OCI-LY7 (cell line): Measurements from ENCODE around the gene RBM6. TPM values are rescaled to one million over a fixed set of nuclear protein-coding genes. Genes with fewer than 3 reads are reported as not detected.

Source experiments
- BruUV-seq: library from RNA; stranded (reverse); fragments of 400-500 nt; replicated peaks from 2 replicates; lab custom pipeline; 2021; lab: Mats Ljungman, UMichigan
- CTCF ChIA-PET: fragments of 300-600 bp; sonication (Branson Sonifier 250); formaldehyde crosslinking; loops from one replicate; lab custom pipeline; 2022; ENCODE audit warnings: antibody characterized with exemption; ENCODE audit not compliant: unreplicated experiment; lab: Charles Lee
- POLR2A ChIA-PET: fragments of 300-600 bp; sonication (Branson Sonifier 250); formaldehyde crosslinking; loops from one replicate; lab custom pipeline; 2022; ENCODE audit warnings: antibody characterized with exemption; lab: Charles Lee
- DNase-seq: peaks from one replicate; pipeline ENCODE4 v3.0.0-alpha.2; 2015; ENCODE audit warnings: low spot score
- H2AFZ ChIP-seq: fragments of 200-600 bp; sonication (generic), shearing (Covaris generic); 2 replicates; pipeline ENCODE4 v1.6.1; 2014; ENCODE audit warnings: mild to moderate bottlenecking, antibody characterized with exemption, low read length, moderate library complexity
- H3K27ac ChIP-seq: fragments of 200-600 bp; sonication (generic); 2 replicates; pipeline ENCODE4 v1.5.1; 2014; ENCODE audit warnings: mixed run types, low read depth, mild to moderate bottlenecking, moderate library complexity, low read length, inconsistent platforms; ENCODE audit not compliant: poor library complexity, severe bottlenecking
- H3K36me3 ChIP-seq: fragments of 200-600 bp; sonication (generic); 2 replicates; pipeline ENCODE4 v1.6.1; 2014; ENCODE audit warnings: mild to moderate bottlenecking, antibody characterized with exemption, low read length, moderate library complexity, mixed read lengths; ENCODE audit not compliant: insufficient read depth
- H3K4me1 ChIP-seq: fragments of 200-600 bp; sonication (generic); 2 replicates; pipeline ENCODE4 v1.5.1; 2014; ENCODE audit warnings: mild to moderate bottlenecking, low read length; ENCODE audit not compliant: insufficient read depth, poor library complexity, severe bottlenecking
- H3K4me2 ChIP-seq: fragments of 200-600 bp; sonication (generic); 2 replicates; pipeline ENCODE4 v1.6.1; 2014; ENCODE audit warnings: mild to moderate bottlenecking, low read length
- H3K4me3 ChIP-seq: fragments of 200-600 bp; sonication (generic); 2 replicates; pipeline ENCODE4 v1.5.1; 2014; ENCODE audit warnings: mild to moderate bottlenecking, low read depth, low read length; ENCODE audit not compliant: poor library complexity, severe bottlenecking
- H3K79me2 ChIP-seq: fragments of 200-600 bp; sonication (generic); 2 replicates; pipeline ENCODE4 v1.6.1; 2016; ENCODE audit warnings: low read depth, mild to moderate bottlenecking, low read length, moderate library complexity, mixed read lengths; ENCODE audit not compliant: insufficient read depth
- H3K9me2 ChIP-seq: fragments of 200-600 bp; sonication (generic); 2 replicates; pipeline ENCODE4 v1.6.1; 2016; ENCODE audit warnings: mild to moderate bottlenecking, low read length, mixed read lengths; ENCODE audit not compliant: insufficient read depth
- H3K9me3 ChIP-seq: fragments of 200-600 bp; sonication (generic); 2 replicates; pipeline ENCODE4 v1.6.1; 2014; ENCODE audit warnings: mild to moderate bottlenecking, mixed run types, low read length, mixed read lengths
- H4K20me1 ChIP-seq: fragments of 200-600 bp; sonication (generic); 2 replicates; pipeline ENCODE4 v1.6.1; 2014; ENCODE audit warnings: mild to moderate bottlenecking, antibody characterized with exemption, low read length, moderate library complexity, mixed read lengths; ENCODE audit not compliant: insufficient read depth
- EZH2phosphoT487 ChIP-seq: fragments of 200-600 bp; sonication (generic); IDR thresholded peaks from 2 replicates; pipeline ENCODE4 v1.6.1; 2018; ENCODE audit warnings: low read depth, borderline replicate concordance, mild to moderate bottlenecking, mixed run types, antibody characterized with exemption, low read length, moderate library complexity, mixed read lengths
- intact Hi-C: fragments of 100-400 bp; cut with micrococcal nuclease; formaldehyde crosslinking; loops from one replicate; pipeline ENCODE4 v1.10.0; 2022; ENCODE audit not compliant: unreplicated experiment
- total RNA-seq, 2 experiments: library from RNA; depleted of rRNA in 1 of 2; stranded (reverse); fragments of >200 nt in 1 of 2; shearing (Covaris generic) in 1 of 2; gene quantifications; 2 replicates each; pipeline ENCODE4 v1.2.3, GENCODE V29; 2014 to 2022
- TF ChIP-seq, protein P1 (sequence below): fragments of 200-600 bp; sonication (generic); conservative IDR thresholded peaks from 2 replicates; pipeline ENCODE4 v1.5.1; 2014; ENCODE audit warnings: mild to moderate bottlenecking, antibody characterized with exemption, low read length, moderate library complexity, mixed read lengths

RBM6 gene
- total RNA-seq, 2 experiments from 2014 or later = 83.7 to 185 TPM

- DNase-seq = no peak
- ChIA-PET POLR2A (interaction anchor here (1.2 kb wide), 1 partner anchor 10 kb away, joined by 4 read pairs; no protein-coding TSS in a partner anchor), CTCF (no interaction called here)
- H4K20me1 ChIP-seq = no peaks in the 10 kb centered on the region
- intact Hi-C loops = no loop called here
- H3K4me1 ChIP-seq = peaks cover 14% of the 10 kb centered on the region
- TF ChIP-seq EZH2phosphoT487 = no peak
- TF ChIP-seq, protein P1, sequence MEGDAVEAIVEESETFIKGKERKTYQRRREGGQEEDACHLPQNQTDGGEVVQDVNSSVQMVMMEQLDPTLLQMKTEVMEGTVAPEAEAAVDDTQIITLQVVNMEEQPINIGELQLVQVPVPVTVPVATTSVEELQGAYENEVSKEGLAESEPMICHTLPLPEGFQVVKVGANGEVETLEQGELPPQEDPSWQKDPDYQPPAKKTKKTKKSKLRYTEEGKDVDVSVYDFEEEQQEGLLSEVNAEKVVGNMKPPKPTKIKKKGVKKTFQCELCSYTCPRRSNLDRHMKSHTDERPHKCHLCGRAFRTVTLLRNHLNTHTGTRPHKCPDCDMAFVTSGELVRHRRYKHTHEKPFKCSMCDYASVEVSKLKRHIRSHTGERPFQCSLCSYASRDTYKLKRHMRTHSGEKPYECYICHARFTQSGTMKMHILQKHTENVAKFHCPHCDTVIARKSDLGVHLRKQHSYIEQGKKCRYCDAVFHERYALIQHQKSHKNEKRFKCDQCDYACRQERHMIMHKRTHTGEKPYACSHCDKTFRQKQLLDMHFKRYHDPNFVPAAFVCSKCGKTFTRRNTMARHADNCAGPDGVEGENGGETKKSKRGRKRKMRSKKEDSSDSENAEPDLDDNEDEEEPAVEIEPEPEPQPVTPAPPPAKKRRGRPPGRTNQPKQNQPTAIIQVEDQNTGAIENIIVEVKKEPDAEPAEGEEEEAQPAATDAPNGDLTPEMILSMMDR = no peak
- H3K27ac ChIP-seq = no peak overlapping the region
- H3K9me2 ChIP-seq = no peaks in the 10 kb centered on the region
- no peak overlapping the region for H2AFZ ChIP-seq
- no TSS peak for BruUV-seq
- no peak overlapping the region for H3K4me2 ChIP-seq
- H3K4me3 ChIP-seq = no peak overlapping the region
- H3K79me2 ChIP-seq = no peaks in the 10 kb centered on the region
- H3K36me3 ChIP-seq = peaks cover 5% of the 10 kb centered on the region; the same call in 1 of the 2 replicates
- no peaks in the 10 kb centered on the region for H3K9me3 ChIP-seq
Measured at GRCh38 chr3:49924683-49925082, 15.3 kb upstream of the RBM6 start.

- Histone ChIP-seq H3K4me1 (peaks cover 20% of the 10 kb centered on the region), H3K79me2 (no peaks in the 10 kb centered on the region), H3K36me3 (peaks cover 5% of the 10 kb centered on the region; the same call in 1 of the 2 replicates), H3K4me3 (no peak overlapping the region), H3K4me2 (no peak overlapping the region), H2AFZ (no peak overlapping the region), H3K27ac (no peak overlapping the region), H3K9me3 (no peaks in the 10 kb centered on the region), H3K9me2 (no peaks in the 10 kb centered on the region), H4K20me1 (no peaks in the 10 kb centered on the region)
- no TSS peak for BruUV-seq
- intact Hi-C loops = no loop called here
- DNase-seq = no peak
- POLR2A ChIA-PET = no interaction called here
- CTCF ChIA-PET = no interaction called here
- TF ChIP-seq EZH2phosphoT487 = no peak
- TF ChIP-seq, protein P1 = no peak
Measured at GRCh38 chr3:49925485-49925884, 14.5 kb upstream of the RBM6 start.

GRCh38 chr3:49926117-49926728 lies 13.7 kb upstream of the RBM6 start:
- ChIA-PET CTCF (no interaction called here), POLR2A (no interaction called here)
- DNase-seq = no peak
- Histone ChIP-seq H3K36me3 (peaks cover 5% of the 10 kb centered on the region; the same call in 1 of the 2 replicates), H3K79me2 (no peaks in the 10 kb centered on the region), H3K4me3 (no peak overlapping the region), H2AFZ (no peak overlapping the region), H4K20me1 (no peaks in the 10 kb centered on the region), H3K4me2 (no peak overlapping the region), H3K9me2 (no peaks in the 10 kb centered on the region), H3K4me1 (peaks cover 28% of the 10 kb centered on the region), H3K27ac (no peak overlapping the region), H3K9me3 (no peaks in the 10 kb centered on the region)
- TF ChIP-seq, protein P1 = no peak
- TF ChIP-seq EZH2phosphoT487 = no peak
- intact Hi-C loops = no loop called here
- BruUV-seq = no TSS peak
